ENCODE data around the gene ATP4A. TPM values are rescaled to one million over a fixed set of nuclear protein-coding genes. Genes with fewer than 3 reads are reported as not detected.

ATP4A gene
- total and polyA plus RNA-seq, 9 of the 15 experiments (the other 6 are each of a cell fraction or from before 2014, with no cell fraction given) = 0.15 TPM; not detected in 8

DNA sequence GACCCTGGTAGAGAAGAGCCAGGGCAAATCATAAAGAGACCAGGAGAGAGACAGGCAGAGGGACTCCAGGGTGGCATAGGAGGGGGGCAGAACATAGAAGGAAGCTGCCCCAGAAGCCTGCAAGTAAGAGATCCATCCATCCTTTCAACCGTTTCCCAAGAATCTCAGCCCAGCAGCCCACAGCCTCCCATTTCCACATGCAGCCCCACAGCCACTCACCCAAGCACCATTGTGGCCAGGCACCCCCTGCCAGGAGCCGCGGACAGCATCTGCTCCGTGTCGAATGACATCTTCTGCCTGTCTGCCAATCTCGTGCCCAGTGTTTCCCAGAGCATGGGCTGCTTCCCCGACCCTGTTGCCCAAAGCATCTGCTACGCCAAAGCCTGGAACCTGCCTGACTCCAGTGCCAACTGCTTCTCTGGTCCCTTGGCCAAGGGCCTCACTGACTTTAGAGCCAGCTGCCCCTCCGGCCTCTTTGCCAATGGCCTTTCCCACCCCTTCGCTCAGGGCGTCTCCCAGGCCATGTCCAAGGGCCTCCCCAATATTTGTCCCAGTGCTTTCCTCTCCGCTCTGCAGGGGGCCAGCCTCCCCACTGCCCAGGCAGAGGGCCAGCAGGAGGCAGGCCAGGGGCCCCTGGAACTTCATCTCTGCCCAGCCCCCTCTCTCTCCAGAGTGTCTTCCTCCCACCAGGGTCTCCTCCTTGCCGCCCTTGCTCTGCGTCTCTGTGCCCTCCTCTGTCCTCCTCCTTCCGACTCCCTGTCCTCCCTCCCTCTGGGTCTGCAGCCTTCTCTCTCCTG lies 50.4 kb downstream of the ATP4A start (continued):
- TF ChIP-seq, protein P1, sequence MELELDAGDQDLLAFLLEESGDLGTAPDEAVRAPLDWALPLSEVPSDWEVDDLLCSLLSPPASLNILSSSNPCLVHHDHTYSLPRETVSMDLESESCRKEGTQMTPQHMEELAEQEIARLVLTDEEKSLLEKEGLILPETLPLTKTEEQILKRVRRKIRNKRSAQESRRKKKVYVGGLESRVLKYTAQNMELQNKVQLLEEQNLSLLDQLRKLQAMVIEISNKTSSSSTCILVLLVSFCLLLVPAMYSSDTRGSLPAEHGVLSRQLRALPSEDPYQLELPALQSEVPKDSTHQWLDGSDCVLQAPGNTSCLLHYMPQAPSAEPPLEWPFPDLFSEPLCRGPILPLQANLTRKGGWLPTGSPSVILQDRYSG (tag; conservative IDR thresholded peaks at IDR 0.05; ENCODE audit: low read depth) = no peak
- TF ChIP-seq TEAD1 (CRISPR knock-in tag; IDR thresholded peaks at IDR 0.05) (no peak), FOXK1 (CRISPR knock-in tag; IDR thresholded peaks at IDR 0.05; ENCODE audit: borderline replicate concordance) (no peak), ZKSCAN8 (CRISPR knock-in tag; IDR thresholded peaks at IDR 0.05) (no peak)

DNA sequence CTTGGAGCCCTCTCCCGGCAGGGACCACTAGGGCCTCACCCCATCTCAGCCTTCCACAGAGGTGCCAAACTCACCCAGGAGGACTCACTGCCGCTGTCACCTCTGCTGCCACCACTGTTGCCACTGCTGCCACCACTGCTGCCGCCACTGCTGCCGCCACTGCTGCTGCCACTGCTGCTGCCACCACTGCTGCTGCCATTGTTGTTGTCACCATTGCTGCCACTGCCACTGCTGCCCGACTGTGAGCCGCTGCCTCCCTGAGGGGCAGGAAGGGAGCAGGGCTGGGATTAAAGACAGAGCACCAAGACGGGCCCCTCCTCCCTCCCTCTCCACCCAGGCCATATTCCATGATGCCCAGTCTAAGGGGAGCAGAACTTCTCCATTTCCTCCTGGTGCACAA lies 52.1 kb downstream of the ATP4A start:
- ChIA-PET CTCF (ENCODE audit: low intra/inter-chr PET ratio) (no interaction called here), POLR2A (no interaction called here)
- Histone ChIP-seq H3K27me3 (ENCODE audit: control insufficient read depth in 2 of 2, insufficient read depth in 2 of 2, low read length in 2 of 2) (peaks cover 53 to 75% of the 10 kb centered on the region in 2 experiments), H3K9me1 (ENCODE audit: control insufficient read depth, insufficient read depth, low read length) (peaks cover 2% of the 10 kb centered on the region), H2AFZ (ENCODE audit: low read depth, low read length) (no peak overlapping the region), H3K9me3 (replicated peaks; ENCODE audit: control insufficient read depth, insufficient read depth, low read depth, low read length) (no peaks in the 10 kb centered on the region), H3K4me3 (no peak overlapping the region), H3K4me1 (replicated peaks in 1 of 2; ENCODE audit: control insufficient read depth in 2 of 2, insufficient read depth in 2 of 2, low read length in 2 of 2) (peaks cover 0 to 36% of the 10 kb centered on the region in 2 experiments; a peak in 4 of 5 replicates), H3K79me2 (ENCODE audit: control insufficient read depth, insufficient read depth, low read length) (no peaks in the 10 kb centered on the region), H3K36me3 (ENCODE audit: control insufficient read depth, insufficient read depth, low read length) (no peaks in the 10 kb centered on the region), H4K20me1 (replicated peaks; ENCODE audit: control insufficient read depth, insufficient read depth, low read length) (peaks cover 10% of the 10 kb centered on the region), H3K4me2 (ENCODE audit: insufficient read depth, low read length) (no peak overlapping the region), H3K9ac (ENCODE audit: insufficient read depth in 1 of 2, low read depth in 2 of 2, low read length in 2 of 2) (no peak overlapping the region), H3K27ac (ENCODE audit: extremely low read depth, low read depth, low read length) (no peak overlapping the region)
- TF ChIP-seq, protein P2, sequence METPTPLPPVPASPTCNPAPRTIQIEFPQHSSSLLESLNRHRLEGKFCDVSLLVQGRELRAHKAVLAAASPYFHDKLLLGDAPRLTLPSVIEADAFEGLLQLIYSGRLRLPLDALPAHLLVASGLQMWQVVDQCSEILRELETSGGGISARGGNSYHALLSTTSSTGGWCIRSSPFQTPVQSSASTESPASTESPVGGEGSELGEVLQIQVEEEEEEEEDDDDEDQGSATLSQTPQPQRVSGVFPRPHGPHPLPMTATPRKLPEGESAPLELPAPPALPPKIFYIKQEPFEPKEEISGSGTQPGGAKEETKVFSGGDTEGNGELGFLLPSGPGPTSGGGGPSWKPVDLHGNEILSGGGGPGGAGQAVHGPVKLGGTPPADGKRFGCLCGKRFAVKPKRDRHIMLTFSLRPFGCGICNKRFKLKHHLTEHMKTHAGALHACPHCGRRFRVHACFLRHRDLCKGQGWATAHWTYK (CRISPR knock-in tag; IDR thresholded peaks at IDR 0.05) = 0 out of 2 replicates have a peak, but pooled peaks have one; percentile 56
- TF ChIP-seq KDM5B (IDR thresholded peaks at IDR 0.05; ENCODE audit: insufficient replicate concordance, low read depth, low read length) = no peak
- ATAC-seq (no peak), DNase-seq (ENCODE audit: extremely low read depth in 1 of 4, low spot score in 3 of 4) (no peak), FAIRE-seq (no peak)
- no TSS peak for BruUV-seq (replicated peaks)
- in situ Hi-C loops (cut with MboI) (no loop called here), intact Hi-C loops (cut with micrococcal nuclease) (no loop called here)
- WGBS (ENCODE audit: insufficient coverage, low coverage, missing lambda C conversion rate) = 2% methylated on average over 7 of the region's 7 CpGs

Measured in K562 (cell line).